NCI-H345 treated with DMSO at 0.1 percent for 48 hours (cell line): ENCODE measurements around the gene VPS54.
A peak's percentile ranks its signal among the peaks of the same experiment; 100 is the strongest.
"Not testable (repeated sequence)": the region's sequence is repeated elsewhere in the genome, so short reads cannot be mapped to it uniquely, and the experiment has no call there.

Source experiments
- DNase-seq: peaks from one replicate; lab custom pipeline; 2025; ENCODE audit not compliant: unreplicated experiment; lab: John Stamatoyannopoulos, UW

VPS54 gene

DNA sequence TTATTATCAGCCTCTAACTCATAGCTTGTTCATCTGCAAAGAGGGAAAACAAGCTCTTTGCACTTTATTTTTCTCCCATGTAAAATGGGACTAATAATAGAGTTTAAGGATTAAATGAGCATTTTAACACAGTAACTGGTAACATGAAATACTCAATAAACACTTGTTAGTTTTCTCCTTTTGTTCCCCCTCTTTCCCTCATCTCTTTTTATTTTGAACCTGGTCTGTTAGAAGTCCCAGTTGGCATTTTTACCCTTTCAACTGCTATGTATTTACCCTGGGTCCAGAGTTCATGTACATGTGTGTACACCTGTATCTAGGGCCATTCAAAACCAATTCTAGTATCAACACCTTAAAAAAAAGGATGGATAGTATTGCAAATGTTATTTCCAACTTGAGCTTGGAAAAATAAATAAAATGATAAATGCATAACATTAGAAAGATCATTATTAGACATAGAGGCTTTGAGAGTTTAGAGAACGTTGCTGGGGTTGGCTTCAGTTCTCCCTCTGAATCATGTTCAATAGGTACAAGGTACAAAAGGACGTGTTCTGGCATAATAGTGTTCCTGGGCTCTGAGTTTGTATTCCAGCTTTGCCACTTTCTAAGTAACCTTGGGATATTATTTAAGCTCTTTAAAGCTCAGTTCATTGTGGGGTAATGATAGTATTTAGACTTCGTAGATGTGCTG lies 5.2 kb upstream of the VPS54 start:
- no peak for DNase-seq

DNA sequence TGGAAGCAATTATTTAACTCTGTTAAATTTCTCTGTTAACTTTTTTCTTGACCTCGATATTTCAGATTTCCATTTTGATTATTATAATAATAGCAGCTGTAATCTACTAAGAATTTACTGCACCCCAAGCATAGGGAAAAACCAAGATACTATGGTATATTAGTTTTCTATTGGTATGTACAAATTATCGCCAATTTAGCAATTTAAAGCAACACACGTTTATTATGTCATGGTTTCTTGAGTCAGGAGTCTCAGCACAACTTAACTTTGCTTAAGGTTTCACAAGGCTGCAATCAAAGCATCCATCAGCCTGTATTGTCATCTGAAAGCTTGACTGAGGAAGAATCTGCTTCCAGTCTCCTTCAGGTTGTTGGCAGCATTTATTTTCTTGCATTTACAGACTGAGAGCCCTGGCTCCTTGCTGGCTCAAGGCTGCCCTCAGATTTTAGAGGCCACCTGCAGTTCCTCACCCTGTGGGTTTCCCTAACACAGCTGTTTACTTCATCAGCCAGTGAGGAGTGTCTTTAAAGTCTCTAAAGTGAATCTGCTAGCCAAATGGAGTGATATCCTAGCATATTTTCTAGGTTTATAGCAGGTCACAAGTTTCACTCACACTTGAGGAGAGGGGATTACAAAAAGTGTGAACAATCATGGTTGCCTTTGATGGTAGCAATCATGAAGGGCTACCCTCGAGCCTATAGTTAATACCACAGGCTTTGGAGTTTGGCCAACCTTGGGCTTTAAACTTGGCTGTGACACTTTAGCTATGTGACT lies 4.4 kb upstream of the VPS54 start:
- no peak for DNase-seq

DNA sequence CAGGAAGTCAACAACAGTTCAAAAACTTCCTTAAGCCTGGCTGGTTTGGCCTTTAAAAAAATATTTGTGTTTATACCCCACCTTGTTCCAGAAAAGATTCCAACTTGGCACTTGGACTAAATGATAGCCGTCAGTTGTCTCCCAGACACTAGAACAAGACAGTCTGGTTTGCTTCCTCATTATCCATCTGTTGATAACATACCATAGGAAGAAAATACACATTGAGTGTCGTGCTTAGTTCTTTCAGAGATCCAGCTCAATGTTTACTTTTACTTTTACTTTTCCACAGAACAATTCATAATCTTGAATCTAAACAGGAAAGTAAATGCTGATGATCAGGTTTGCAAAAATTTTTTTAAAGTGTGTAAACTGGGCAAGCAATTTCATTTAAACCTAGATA lies 2.4 kb upstream of the VPS54 start:
- DNase-seq: no peak

DNA sequence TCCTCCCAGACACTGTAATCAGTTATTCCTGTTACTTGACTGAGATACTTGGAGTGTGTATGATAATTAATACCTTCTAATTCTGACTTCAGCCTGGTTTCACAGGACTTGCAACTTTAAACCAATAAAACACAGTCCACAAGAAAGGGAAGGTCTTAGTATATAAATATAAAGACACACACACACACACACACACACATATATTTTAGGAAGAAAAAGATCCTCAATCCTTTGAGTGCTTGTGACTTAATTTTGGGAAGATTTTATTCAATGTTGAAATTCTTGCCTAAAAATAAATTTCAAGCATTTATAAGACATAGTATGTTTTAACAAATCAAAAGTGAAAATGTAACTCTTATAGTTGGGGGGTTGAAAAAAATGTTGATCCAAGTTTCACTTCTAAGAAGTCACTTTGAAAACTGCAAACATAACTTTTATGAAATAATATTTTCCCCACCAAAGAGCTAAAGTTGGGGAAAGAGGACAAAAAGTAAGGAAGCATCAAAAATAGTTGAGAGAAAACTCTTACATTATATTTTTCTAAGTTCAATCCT lies 824 bp upstream of the VPS54 start:
- no peak for DNase-seq

DNA sequence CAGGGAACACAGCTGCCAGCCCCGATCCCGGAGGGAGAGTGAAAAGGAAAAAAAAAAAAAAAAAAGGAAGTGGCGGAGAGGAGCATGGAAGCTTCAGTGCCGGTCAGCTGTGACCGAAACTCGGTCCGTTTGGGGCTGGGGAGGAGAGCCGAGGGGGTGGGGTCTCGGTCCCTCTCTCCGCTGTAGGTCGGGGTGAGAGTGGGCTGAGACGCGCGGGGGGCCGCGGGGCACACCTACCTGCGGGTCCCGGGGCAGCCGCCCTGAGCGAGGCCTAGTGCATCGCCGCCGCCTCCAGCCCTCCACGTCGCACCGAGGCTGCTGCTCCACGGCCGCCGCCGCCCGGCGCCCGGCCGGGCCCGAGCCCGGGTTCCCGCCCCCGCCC lies 536 bp downstream of the VPS54 start:
- DNase-seq: no peak

DNA sequence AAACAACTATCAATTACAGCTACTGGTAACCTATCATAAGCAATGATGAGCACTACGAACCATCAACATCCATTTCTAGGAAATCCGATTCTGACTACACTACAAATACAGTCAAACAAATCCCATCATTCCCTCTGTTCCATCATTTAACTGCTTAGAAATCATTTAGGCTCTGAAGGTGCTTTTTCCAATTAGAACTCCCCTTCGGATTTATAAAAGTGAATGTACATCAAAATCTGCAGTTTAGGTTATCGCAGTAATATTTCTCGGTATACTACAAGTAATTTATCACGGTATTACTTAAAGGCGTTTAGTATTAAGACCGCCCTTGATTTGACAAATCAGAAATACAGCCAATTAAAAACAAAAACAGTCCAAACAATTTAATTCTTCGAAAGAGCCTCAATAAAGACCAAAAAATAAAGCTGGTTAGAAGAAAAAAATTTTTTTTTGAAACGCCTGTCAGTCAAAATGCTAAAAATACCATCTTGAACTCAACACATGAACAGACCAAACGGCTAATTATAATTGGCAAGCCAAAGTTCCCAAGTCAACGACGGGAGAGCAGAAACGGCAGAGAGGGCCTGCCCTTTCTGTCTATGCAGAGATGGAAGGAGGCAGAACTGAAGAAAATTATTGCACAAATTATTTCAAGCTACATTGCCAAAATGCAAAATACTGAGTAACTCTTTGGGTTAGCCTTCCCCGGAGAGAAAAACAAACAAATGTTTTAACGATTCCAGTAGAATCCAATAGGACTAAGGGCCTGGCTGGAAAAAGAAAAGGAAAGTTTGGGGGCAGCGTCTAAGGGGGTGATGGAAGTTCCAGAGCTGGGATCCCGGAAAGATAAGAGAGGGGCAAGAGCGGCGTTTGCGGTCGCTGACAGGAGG lies 1.2 kb downstream of the VPS54 start:
- peak; percentile 55 for DNase-seq

DNA sequence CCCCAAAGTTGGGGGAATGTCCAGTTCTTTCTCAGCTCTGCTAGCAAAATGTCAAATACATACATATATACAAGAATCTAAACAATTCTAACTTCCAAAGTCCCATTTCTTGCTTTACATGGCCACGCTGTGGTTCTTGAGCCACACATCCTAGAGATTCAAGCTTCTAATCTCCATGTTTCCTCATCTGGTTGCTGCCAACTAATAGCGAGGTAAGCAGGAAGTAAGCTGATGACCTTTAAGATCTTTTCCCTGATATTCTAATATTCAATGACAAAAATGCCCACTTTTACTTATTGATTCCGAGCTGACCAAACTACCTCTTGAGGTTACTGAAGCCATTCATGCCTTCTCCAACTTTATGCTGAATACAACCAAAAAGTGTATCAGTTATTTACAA lies 3.3 kb downstream of the VPS54 start:
- no peak for DNase-seq

DNA sequence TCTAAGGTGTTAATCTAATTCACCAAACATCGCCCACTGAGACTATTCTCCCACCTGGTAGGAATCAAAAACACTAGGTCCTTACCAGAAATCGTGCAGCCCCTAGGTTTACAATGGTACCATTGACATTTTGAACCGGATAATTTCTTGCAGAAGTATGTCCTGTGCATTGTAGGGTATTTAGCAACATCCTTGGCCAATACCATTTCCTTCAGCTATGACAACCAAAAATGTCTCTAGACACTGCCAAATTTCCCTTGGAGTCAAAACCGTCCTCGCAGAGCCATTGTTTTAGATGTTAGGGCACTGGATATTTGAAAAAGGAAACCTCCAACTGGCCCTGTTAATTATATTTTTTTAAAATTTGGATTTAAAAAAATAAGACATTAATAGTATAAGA lies 3.8 kb downstream of the VPS54 start:
- DNase-seq: no peak

DNA sequence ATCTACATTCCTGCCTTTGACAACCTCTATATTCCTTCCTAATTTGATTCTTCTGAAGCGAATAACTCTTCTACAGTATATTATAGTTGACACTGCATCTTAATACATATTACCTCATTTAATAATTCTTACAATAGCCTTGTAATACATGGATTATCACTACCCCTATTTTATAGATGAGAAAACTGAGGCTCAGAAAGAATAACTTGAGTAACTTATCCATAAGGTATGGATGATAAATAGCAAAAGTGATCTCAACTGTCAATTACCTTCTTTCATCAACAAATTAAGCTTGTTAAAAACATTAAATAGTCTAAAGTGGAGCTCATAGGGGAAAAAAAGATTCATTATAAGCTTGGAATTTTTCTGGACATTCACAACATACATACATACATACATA lies 4.6 kb downstream of the VPS54 start:
- DNase-seq: no peak

DNA sequence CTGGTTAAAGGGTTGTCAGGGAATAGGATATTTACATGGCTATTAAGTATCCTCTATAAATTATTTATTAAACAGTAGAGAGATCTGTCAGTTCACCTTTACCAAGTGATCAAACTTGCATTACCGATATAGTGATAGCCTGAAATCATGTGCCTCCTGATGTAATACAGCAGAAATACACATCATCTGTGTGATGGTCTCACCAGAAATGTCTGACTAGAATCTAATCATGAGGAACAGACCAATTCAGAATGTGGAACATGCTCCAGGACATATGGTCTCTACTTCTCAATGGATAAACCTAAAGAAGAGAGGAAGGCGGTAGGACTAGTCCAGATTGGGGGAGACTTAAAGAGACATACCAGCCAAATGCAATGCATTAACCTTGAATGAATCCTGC lies 6.2 kb downstream of the VPS54 start:
- DNase-seq: no peak

DNA sequence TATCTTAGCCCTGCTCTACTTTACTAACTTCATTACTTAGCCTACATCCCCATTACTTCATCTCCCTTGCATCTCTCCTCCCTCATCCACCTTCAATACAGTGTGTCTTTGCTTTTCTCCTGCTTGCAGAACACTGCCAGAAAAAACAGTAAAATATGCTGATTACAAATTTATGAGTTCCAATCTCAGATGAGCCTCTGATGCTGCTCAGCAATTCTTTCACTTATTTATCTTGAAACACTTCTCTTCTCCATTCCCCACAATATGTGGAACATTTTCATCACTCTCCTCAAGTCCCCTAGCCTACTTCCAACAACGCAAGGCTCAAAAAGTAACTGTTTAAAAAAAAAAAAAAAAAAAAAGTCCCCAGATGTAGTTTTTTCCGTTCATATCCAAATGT lies 7.1 kb downstream of the VPS54 start:
- no peak for DNase-seq

DNA sequence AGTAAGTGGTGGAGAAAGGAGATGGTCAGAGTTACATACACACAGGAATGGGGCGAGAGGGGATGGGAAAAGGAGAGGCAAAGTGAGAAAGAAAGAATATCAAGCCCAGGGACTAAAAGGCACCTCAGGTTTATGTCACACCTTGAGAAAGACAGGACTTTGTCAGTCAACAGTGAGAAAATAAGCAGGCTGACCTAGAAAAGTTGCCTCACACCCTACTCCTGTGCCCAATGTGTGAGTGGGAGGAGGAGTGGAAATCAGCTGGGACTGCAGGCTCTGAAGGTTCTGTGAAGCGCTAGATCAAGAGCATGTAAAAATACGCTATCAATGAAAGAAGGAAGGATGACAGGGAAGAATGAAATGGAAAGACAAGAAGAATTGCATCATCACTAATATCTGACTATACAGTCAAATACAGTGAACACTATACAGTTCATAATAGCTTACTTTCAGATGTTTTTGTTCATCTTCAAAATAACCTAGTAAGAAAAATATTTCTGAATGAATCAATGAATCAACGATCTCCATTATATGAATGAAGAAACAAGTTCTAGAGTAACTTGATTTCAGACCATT lies 10.7 kb downstream of the VPS54 start:
- no peak for DNase-seq

DNA sequence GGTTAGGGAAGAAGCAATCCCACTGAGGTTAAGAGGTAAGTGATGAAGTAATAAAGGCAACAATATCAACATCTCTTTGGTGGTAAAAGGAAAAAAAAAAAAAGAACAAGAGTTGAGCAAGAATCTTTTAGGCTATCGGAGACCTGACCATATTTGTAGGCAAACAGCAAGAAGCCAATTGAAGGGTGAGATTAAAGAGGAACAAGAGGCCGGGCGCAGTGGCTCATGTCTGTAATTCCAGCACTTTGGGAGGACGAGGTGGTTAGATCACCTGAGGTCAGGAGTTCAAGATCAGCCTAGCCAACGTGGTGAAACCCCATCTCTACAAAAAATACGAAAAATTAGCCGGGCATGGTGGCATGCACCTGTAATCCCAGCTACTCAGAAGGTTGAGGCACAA lies 11.3 kb downstream of the VPS54 start:
- no peak for DNase-seq

DNA sequence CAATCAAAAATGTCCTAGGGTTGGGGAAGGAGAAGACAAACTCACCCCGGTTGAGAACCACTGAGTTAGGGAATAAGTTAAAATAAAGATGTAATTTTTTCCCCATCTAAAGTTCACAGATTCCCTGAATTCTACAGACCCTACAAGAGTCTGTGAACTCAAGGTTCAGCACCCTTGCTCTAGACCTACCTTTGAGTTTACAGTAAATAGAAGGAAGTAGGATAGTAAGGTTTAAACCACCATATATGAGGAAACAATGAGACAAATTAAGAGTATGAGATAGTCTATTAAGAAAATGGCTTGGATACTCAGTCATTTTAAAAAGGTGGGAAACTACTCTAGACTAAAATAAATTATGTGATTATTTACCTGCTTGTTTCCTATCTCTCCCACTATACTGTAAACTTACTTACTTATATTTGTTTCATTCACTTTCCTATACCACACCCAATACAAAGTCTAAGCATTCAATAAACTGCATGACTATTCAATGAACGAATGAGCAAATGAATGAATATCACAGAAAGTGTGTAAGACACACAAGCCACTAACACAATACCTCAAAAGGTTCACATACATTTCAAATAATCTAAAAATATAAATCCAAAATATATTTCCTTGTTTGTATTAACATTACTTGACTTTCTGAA lies 13.4 kb downstream of the VPS54 start:
- DNase-seq: no peak

DNA sequence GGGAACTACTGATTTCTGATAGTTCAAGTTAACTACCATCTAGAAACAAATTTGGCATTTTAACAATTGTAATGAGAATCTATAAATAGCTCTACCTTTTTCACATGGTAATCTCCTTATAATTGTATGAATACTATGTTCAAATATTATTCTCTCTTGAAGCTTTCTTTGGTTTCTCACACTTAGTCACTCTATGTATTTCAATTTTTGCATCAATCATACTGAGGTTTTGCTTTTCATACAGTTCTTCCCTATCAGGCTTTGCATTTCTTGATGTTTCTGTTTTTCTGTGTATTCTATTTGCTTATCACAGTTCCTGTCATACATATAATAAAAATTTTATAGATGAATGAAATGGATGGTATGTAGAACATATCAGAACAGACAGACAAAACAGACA lies 16.0 kb downstream of the VPS54 start:
- DNase-seq: no peak

DNA sequence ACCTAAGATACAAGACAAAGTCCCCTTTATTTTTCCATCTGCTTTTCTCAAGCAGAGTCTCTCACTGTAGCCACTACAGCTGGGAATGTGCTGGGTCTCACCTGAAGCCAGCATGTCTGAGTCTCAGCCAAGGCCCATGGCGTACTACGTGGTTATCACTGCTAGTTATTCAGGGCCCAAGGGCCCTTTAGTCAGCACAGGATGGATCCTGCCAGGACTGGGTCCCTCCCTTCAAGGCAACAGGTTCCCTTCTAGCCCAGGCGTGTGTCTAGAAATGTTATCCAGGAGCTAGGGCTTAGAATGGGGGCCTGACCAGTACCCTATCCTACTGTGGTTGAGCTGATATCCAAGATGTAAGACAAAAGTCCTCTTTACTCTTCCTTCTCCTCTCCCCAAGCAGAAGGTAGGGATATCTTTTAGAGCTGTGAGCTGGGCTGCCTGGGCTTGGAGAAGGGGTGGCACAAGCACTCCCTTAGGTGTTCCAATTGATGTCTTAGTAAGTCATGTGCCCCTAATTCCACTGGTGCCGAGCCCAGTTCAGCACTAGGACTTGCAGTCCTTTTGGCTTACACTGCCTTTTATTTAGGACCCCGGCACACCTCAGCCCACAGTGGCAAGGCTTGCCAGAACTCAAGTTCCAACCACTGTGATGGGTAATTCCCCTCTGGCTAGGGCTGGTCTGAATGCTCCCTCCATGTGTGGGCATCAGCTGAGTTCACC lies 17.7 kb downstream of the VPS54 start:
- DNase-seq: no peak

DNA sequence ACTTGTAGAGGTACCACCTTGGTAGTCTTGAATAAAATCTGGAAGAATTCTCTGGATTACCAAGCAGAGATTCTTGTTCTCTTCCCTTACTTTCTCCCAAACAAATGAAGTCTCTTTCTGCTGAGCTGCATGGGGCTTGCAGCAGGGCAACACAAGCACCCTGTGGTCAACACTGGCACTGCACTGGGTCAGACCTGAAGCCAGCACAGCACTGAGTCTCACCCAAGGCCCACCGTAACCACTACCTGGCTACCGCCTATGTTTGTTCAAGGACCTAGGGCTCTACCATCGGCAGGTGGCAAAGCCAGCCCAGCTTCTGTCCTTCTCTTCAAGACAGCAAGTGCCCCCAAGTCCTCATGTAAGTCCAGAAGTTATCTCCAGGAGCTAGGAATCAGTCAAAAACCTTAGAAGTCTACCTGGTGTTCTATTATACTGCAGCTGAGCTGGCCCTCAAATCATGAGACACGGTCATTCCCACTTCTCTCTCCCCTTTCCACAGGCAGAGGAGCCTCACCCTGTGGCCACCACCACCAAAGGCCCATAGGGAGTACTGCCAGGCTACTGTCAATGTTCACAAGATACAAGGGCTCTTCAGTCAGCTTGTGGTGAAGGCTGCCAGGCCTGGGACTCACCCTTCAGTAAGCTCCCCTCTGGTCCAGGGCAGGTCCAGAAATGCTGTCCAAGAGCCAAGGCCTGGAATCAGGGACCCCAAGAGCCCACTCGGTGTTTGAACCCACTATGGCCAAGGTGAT lies 18.4 kb downstream of the VPS54 start:
- DNase-seq: no peak

DNA sequence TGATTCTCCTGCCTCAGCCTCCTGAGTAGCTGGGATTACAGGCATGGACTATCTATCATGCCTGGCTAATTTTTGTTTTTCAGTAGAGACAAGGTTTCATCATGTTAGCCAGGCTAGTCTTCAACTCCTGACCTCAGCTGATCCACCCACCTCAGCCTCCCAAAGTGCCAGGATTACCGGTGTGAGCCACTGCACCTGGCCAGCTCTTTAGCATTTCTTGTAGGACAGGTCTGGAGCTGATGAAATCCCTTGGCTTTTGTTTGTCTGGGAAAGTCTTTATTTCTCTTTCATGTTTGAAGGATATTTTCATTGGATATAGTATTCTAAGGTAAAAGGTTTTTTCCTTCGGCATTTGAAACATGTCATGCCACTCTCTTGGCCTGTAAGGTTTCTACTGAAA lies 20.2 kb downstream of the VPS54 start:
- no peak for DNase-seq

DNA sequence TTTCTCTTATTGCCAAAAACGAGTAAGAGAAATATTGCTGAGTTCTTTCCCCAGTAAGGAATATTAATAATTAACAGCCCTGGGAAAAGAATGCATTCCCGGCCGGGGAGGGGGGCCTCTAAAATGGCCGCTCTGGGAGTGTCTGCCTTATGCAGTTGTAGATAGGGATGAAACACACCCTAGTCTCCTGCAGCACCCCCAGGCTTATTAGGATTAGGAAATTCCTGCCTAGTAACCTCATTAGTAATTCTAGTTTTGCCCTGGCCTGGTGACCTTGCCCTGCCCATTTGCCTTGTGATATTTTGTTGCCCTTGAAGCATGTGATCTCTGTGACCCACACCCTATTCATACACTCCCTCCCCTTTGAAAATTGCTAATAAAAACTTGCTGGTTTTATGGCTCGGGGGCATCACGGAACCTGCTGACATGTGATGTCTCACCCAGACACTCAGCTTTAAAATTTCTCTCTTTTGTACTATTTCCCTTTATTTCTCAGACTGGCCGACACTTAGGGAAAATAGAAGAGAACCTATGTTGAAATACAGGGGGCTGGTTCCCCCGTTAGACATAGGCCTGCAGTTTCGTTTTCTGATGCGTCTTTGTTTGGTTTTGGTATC lies 22.5 kb downstream of the VPS54 start:
- not testable (repeated sequence) for DNase-seq
